ENCODE measurements around the gene CEMIP2.

DNA sequence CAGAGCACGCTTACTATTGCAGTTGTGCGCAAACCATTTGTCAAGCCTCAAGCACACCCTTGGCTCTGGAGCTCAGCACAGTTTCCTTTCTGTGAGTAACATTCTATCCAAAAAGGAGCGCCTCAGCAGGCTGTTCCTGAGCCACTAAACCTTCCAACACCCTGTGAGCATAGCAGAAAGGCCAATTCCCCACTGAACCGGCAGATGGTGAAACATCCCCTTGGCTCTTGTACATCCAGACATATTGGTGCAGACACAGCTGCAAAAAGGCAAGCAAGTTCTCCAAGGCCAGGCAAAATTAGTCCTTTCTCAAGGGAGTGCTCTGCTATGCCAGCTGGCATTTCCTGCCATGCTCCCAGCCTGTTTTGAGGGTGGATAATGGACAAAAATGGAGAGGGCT is 44.1 kb upstream of the CEMIP2 start:
- TF ChIP-seq, protein P1, sequence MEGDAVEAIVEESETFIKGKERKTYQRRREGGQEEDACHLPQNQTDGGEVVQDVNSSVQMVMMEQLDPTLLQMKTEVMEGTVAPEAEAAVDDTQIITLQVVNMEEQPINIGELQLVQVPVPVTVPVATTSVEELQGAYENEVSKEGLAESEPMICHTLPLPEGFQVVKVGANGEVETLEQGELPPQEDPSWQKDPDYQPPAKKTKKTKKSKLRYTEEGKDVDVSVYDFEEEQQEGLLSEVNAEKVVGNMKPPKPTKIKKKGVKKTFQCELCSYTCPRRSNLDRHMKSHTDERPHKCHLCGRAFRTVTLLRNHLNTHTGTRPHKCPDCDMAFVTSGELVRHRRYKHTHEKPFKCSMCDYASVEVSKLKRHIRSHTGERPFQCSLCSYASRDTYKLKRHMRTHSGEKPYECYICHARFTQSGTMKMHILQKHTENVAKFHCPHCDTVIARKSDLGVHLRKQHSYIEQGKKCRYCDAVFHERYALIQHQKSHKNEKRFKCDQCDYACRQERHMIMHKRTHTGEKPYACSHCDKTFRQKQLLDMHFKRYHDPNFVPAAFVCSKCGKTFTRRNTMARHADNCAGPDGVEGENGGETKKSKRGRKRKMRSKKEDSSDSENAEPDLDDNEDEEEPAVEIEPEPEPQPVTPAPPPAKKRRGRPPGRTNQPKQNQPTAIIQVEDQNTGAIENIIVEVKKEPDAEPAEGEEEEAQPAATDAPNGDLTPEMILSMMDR (IDR thresholded peaks at IDR 0.05; ENCODE audit: insufficient read depth, low read length), result no peak
- TF ChIP-seq POLR2AphosphoS5 (IDR thresholded peaks at IDR 0.05; ENCODE audit: low read depth), result no peak
- no peak for TF ChIP-seq GABPA (IDR thresholded peaks at IDR 0.05; ENCODE audit: low read depth)
- TF ChIP-seq, protein P2, sequence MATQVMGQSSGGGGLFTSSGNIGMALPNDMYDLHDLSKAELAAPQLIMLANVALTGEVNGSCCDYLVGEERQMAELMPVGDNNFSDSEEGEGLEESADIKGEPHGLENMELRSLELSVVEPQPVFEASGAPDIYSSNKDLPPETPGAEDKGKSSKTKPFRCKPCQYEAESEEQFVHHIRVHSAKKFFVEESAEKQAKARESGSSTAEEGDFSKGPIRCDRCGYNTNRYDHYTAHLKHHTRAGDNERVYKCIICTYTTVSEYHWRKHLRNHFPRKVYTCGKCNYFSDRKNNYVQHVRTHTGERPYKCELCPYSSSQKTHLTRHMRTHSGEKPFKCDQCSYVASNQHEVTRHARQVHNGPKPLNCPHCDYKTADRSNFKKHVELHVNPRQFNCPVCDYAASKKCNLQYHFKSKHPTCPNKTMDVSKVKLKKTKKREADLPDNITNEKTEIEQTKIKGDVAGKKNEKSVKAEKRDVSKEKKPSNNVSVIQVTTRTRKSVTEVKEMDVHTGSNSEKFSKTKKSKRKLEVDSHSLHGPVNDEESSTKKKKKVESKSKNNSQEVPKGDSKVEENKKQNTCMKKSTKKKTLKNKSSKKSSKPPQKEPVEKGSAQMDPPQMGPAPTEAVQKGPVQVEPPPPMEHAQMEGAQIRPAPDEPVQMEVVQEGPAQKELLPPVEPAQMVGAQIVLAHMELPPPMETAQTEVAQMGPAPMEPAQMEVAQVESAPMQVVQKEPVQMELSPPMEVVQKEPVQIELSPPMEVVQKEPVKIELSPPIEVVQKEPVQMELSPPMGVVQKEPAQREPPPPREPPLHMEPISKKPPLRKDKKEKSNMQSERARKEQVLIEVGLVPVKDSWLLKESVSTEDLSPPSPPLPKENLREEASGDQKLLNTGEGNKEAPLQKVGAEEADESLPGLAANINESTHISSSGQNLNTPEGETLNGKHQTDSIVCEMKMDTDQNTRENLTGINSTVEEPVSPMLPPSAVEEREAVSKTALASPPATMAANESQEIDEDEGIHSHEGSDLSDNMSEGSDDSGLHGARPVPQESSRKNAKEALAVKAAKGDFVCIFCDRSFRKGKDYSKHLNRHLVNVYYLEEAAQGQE (IDR thresholded peaks at IDR 0.05; ENCODE audit: insufficient replicate concordance, low read depth), result no peak
- no peak for TF ChIP-seq SPI1 (IDR thresholded peaks at IDR 0.05; ENCODE audit: borderline replicate concordance, low read depth)

Data from HL-60 (cell line).